Upper lobe of left lung (tissue), 4 donors: ENCODE data around the gene POLDIP3.

Experiments used
- POLR2A ChIP-seq, 4 donors: fragments of 450-650 bp; IDR thresholded peaks; one replicate each; pipeline ENCODE4 v1.5.1; 2016 to 2017; ENCODE audit warnings: antibody characterized with exemption in 4 of 4, mild to moderate bottlenecking in 2 of 4
- POLR2AphosphoS5 ChIP-seq, 2 donors: sonication (generic); formaldehyde crosslinking; IDR thresholded peaks; one replicate each; pipeline ENCODE4 v1.5.1; 2017; ENCODE audit warnings: antibody characterized with exemption in 2 of 2
- TF ChIP-seq, protein P1 (sequence below), 6 experiments: fragments of 450-650 bp in 4 of 6; fragments of 200-600 bp in 2 of 6; sonication (generic) in 2 of 6; IDR thresholded peaks; one replicate each; pipeline ENCODE4 v1.5.1; 2016 to 2019; ENCODE audit warnings: antibody characterized with exemption in 6 of 6

DNA sequence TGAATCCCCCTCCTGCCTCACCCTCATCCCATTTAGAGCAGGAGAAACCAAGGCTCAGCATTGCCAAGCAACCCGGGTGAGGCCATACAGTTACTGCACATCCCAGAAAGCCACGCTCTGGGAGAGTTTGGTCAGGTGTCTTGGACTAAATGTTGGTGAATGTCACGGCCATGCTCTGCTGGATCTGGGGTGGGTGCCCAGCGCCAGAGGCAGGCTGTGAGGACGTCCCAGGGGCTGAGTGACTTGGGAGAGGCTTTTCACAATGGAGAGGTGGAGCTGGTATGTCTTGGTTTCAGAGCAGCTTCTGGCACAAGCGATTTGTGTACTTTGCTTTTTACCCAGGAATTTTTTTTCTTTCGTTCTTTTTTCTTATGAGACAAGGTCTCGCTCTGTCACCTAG lies 54.3 kb downstream of the POLDIP3 start:
- TF ChIP-seq, protein P1, sequence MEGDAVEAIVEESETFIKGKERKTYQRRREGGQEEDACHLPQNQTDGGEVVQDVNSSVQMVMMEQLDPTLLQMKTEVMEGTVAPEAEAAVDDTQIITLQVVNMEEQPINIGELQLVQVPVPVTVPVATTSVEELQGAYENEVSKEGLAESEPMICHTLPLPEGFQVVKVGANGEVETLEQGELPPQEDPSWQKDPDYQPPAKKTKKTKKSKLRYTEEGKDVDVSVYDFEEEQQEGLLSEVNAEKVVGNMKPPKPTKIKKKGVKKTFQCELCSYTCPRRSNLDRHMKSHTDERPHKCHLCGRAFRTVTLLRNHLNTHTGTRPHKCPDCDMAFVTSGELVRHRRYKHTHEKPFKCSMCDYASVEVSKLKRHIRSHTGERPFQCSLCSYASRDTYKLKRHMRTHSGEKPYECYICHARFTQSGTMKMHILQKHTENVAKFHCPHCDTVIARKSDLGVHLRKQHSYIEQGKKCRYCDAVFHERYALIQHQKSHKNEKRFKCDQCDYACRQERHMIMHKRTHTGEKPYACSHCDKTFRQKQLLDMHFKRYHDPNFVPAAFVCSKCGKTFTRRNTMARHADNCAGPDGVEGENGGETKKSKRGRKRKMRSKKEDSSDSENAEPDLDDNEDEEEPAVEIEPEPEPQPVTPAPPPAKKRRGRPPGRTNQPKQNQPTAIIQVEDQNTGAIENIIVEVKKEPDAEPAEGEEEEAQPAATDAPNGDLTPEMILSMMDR (IDR thresholded peaks at IDR 0.05), result no peak
- TF ChIP-seq POLR2AphosphoS5 (IDR thresholded peaks at IDR 0.05), result no peak
- TF ChIP-seq POLR2A (IDR thresholded peaks at IDR 0.05), result no peak
